Activated CD8-positive, alpha-beta T cell treated with anti-CD3 and anti-CD28 coated beads, Interleukin-2, amount 10 ng/mL, durations not matched to agents 7 days and 5 days (primary cell): ENCODE results near the gene IRF2BP1. TPM values are rescaled to one million over a fixed set of nuclear protein-coding genes. Genes with fewer than 3 reads are reported as not detected.

ENCODE experiments used
- ATAC-seq: fragments of 150-1000 bp; cut with Tn5 transposase; one replicate; pipeline ENCODE4 v1.10.0; 2021; ENCODE audit warnings: moderate library complexity
- CTCF ChIA-PET: fragments of 350-600 bp; sonication (Branson Sonifier 250); formaldehyde crosslinking; loops from one replicate; lab custom pipeline; 2021; ENCODE audit warnings: antibody characterized with exemption; lab: Charles Lee
- POLR2A ChIA-PET: fragments of 350-600 bp; sonication (Branson Sonifier 250); formaldehyde crosslinking; loops from one replicate; lab custom pipeline; 2021; ENCODE audit warnings: antibody characterized with exemption; lab: Charles Lee
- DNase-seq: peaks from one replicate; pipeline ENCODE4 v3.0.0-alpha.2; 2020
- H3K27ac Mint-ChIP-seq: one replicate; pipeline ENCODE4 v1.8.0; 2021; ENCODE audit warnings: mild to moderate bottlenecking, mixed read lengths
- H3K27me3 Mint-ChIP-seq: one replicate; pipeline ENCODE4 v1.8.0; 2021; ENCODE audit warnings: low read depth, mixed read lengths
- H3K36me3 Mint-ChIP-seq: one replicate; pipeline ENCODE4 v1.8.0; 2021; ENCODE audit warnings: low read depth, mixed read lengths
- H3K4me1 Mint-ChIP-seq: one replicate; pipeline ENCODE4 v1.8.0; 2021; ENCODE audit warnings: low read depth, mixed read lengths
- H3K4me3 Mint-ChIP-seq: one replicate; pipeline ENCODE4 v1.8.0; 2021; ENCODE audit warnings: mild to moderate bottlenecking, mixed read lengths
- H3K9me3 Mint-ChIP-seq: one replicate; pipeline ENCODE4 v1.8.0; 2022; ENCODE audit warnings: mixed read lengths; ENCODE audit not compliant: insufficient read depth
- total RNA-seq, 2 experiments: library from RNA; stranded (reverse); gene quantifications; one replicate each; pipeline ENCODE4 v1.2.3, GENCODE V29; 2021

Gene IRF2BP1
- total RNA-seq, 2 experiments from 2014 or later = 18.0 to 19.1 TPM

DNA sequence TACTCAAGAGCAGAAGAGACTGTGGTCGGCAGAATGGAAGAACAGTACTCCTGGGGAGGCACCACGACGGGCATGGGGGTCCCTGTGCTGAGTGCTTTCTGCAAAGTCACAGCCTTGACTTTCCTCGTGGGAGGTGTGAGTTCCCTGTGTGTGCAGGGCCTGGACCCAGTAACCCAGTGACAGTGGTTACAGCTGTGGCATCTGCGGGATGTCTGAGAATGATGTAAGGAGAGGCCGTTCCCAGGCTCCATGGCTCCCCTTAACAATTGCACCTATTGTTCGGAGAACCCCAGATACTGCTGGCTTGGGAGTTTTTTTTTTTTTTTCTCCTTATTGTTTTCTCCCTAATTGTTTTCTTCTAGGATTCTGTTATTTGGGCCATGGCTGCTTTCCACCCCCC, 33.7 kb upstream of the IRF2BP1 start:
- ATAC-seq (peak; percentile 14), DNase-seq (no peak)
- Mint-ChIP-seq H3K4me3 (no peak overlapping the region), H3K27me3 (peaks cover 9% of the 10 kb centered on the region), H3K27ac (no peak overlapping the region), H3K4me1 (peaks cover 47% of the 10 kb centered on the region), H3K9me3 (peaks cover 3% of the 10 kb centered on the region), H3K36me3 (no peaks in the 10 kb centered on the region)
- POLR2A ChIA-PET = no interaction called here
- CTCF ChIA-PET = interaction anchor here (0.7 kb wide), 2 partner anchors 8 to 36 kb away, joined by 3 to 4 read pairs; no protein-coding TSS in a partner anchor

DNA sequence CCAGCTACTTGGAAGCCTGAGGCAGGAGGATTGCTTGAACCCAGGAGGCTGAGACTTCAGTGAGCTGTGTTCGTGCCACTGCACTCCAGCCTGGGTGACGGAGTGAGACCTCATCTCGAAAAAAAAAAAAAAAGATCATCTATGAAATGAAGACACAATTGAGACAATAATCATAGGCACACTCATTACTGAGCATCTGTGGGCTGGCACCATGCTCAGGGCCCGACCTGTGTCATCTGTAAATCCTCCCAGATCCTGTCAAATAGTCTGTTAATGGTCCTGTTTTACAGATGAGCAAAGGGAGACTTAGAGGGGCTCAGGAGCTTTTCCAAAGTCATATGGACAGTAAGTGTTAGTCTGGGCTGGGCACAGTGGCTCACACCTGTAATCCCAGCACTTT, 32.8 kb upstream of the IRF2BP1 start:
- no peak for DNase-seq
- ChIA-PET POLR2A (interaction anchor here (1.3 kb wide), 1 partner anchor 17 kb away, joined by 5 read pairs; the partner anchor contains the start of gene MYPOP), CTCF (interaction anchor here (0.7 kb wide), 2 partner anchors 9 to 35 kb away, joined by 3 to 4 read pairs; no protein-coding TSS in a partner anchor)
- Mint-ChIP-seq H3K9me3 (peaks cover 3% of the 10 kb centered on the region), H3K4me3 (no peak overlapping the region), H3K27ac (peak overlapping the region; percentile 25), H3K27me3 (peaks cover 9% of the 10 kb centered on the region), H3K4me1 (peaks cover 48% of the 10 kb centered on the region), H3K36me3 (no peaks in the 10 kb centered on the region)
- no peak for ATAC-seq

DNA sequence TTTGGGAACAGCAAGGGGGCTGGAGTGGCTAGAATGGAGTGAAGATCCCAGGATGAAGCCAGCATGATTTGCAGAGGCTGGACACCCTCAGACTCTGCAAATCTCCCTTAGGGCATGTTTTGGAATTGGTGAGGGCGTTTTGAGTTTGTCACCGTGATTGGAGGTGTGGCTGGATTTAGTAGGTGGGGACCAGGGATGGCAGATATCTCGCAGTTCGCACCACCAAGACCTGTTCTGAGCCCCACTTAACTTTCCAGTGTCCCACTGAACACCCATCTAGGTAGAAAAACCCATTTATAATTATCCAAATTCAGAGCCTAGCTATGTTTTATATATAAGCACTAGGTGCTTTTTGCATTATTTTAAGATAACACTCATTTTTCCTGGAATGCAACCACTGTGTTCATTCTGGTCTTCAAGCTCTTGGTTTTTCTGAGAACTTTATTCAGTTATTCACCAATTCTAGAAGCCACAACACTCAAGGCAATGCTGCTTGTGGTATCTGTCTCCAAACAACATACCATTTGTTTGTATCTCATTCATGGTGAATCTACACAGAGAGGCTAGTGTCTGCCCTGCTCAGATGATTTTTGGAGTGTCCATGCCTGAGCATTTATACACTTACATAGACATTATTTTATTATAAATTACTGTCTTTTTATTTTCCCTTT, 31.6 kb upstream of the IRF2BP1 start:
- Mint-ChIP-seq H3K9me3 (peaks cover 3% of the 10 kb centered on the region), H3K4me3 (peak overlapping the region; percentile 43), H3K27me3 (peaks cover 18% of the 10 kb centered on the region), H3K36me3 (no peaks in the 10 kb centered on the region), H3K27ac (peak overlapping the region; percentile 84), H3K4me1 (peaks cover 49% of the 10 kb centered on the region)
- ChIA-PET POLR2A (interaction anchor here (0.7 to 1.3 kb wide), 2 partner anchors 14 to 16 kb away, joined by 3 to 5 read pairs; partner anchors contain the start of gene MYPOP), CTCF (interaction anchor here (0.6 to 1.0 kb wide), 2 partner anchors 14 to 111 kb away, joined by 3 to 8 read pairs; partner anchors contain the start of gene MYPOP)
- ATAC-seq (peak; percentile 85), DNase-seq (peak; percentile 69)

DNA sequence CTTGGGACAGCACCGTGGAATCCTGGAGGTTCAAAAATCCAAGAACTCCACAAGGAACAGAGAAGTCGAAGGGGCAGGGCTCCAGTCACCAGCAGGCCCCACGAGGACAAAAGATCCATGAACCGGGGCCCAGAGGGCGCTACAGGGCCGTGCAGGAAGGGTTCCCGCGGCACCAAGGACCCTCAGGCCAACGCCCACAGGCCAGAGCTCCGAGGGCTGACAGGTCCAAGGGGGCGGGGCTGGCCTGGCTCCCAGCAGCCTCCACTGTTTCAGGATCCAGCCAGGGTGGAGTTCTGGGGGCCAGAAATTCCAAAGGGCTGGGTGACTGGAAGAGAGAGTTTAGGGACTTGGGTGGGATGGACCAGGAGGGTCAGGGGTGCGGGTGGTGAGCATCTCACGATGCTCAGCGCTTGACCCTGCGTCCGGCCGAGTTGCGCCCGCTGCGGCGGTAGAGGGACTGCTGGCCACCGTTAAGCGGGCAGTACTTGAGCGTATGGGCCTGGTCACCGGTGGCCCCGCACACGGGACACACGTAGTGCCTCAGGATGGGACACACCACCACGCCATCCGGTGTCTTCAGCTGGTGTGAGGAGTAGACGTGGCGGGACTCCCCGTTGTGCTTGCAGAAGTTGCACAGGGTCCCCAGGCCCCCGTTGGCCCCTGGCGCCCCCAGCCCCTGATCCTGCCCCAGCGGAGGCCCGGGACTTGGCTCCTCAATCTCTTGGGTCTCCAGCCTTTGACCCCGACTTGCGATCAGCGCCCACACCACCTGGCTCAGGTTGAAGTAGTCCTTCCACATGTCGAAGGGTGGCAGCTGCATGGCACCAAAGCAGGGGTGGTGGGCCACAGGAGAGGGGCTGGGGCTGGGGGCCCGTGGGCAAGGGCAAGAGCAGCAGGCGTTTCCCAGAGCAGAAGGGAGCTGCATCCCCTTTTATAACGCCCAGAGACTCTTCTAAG, 28.2 kb upstream of the IRF2BP1 start, which contains the start of gene NANOS2:
NANOS2 (minus strand) TSS at position 905 of the 957 bp plus-strand sequence; CDS start at position 820, 85 bp downstream.
- peak; percentile 51 for DNase-seq
- POLR2A ChIA-PET = no interaction called here
- H3K4me3 Mint-ChIP-seq = no peak within 1 kb of the TSS

GRCh38 chr19:45911291-45911690, 25.4 kb upstream of the IRF2BP1 start:
- H3K27me3 Mint-ChIP-seq = peaks cover 28% of the 10 kb centered on the region
- H3K27ac Mint-ChIP-seq = no peak overlapping the region
- DNase-seq (no peak), ATAC-seq (no peak)
- peaks cover 1% of the 10 kb centered on the region for H3K9me3 Mint-ChIP-seq
- ChIA-PET CTCF (no interaction called here), POLR2A (interaction anchor here (0.9 kb wide), 1 partner anchor 9 kb away, joined by 3 read pairs; the partner anchor contains the start of gene MYPOP)
- no peak overlapping the region for H3K4me3 Mint-ChIP-seq
- peaks cover 8% of the 10 kb centered on the region for H3K4me1 Mint-ChIP-seq
- H3K36me3 Mint-ChIP-seq = no peaks in the 10 kb centered on the region

More for the DNA sequence above, 28.2 kb upstream of the IRF2BP1 start, which contains the start of gene NANOS2:
- H3K27ac Mint-ChIP-seq = no peak within 1 kb of the TSS
- H3K4me1 Mint-ChIP-seq = peaks cover 28% of the 10 kb centered on the region
- H3K36me3 Mint-ChIP-seq = no peaks in the 10 kb centered on the region
- H3K27me3 Mint-ChIP-seq = peaks cover 29% of the 10 kb centered on the region
- CTCF ChIA-PET = interaction anchor here (1.5 kb wide), 1 partner anchor 11 kb away, joined by 5 read pairs; no protein-coding TSS in a partner anchor
- ATAC-seq = no peak
- peaks cover 3% of the 10 kb centered on the region for H3K9me3 Mint-ChIP-seq

DNA sequence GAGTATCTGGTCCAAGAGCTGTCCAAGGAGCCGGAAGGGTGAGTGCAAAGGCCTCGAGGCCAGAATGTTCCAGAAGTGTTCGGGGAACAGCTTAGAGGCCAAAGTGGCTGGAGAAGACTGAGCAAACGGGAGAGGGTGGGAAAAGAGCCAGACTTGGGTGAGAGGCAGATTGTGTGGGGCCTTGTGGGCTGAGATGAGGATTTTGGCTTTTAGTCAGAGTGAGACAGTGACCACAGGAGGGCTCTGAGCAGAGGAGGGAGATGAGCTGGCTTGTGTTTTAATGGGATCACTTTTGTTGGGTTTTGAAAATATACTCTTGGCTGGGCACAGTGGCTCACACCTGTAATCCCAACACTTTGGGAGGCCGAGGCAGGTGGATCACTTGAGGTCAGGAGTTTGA, 23.0 kb upstream of the IRF2BP1 start:
- H3K36me3 Mint-ChIP-seq = no peaks in the 10 kb centered on the region
- peaks cover 25% of the 10 kb centered on the region for H3K27me3 Mint-ChIP-seq
- no peak overlapping the region for H3K27ac Mint-ChIP-seq
- POLR2A ChIA-PET = no interaction called here
- no peak overlapping the region for H3K4me3 Mint-ChIP-seq
- H3K4me1 Mint-ChIP-seq = peaks cover 7% of the 10 kb centered on the region
- H3K9me3 Mint-ChIP-seq = no peaks in the 10 kb centered on the region
- CTCF ChIA-PET = no interaction called here
- no peak for ATAC-seq
- DNase-seq = no peak

- CTCF ChIA-PET = no interaction called here
Observed at GRCh38 chr19:45906221-45906620, 20.3 kb upstream of the IRF2BP1 start.

DNA sequence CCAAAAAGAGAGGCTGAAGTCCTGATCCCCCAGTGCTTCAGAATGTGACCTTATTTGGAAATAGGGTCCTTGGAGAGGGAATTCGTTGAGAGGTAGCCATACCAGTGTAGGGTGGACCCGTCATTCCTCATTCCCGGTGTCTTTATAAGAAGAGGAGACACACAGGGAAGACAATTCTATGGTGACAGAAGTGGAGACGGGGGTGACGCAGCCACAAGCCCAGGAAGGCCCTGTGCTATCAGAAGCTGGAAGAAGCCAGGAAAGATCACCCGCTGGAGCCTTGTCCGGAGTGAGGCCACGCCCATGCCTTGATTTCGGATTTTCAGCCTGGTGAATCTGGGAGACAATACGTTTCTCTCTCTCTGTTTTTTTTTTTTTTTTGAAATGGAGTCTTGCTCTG, 19.1 kb upstream of the IRF2BP1 start:
- H3K36me3 Mint-ChIP-seq = peaks cover 11% of the 10 kb centered on the region
- ATAC-seq (no peak), DNase-seq (no peak)
- H3K4me1 Mint-ChIP-seq = peaks cover 28% of the 10 kb centered on the region
- H3K27ac Mint-ChIP-seq = no peak overlapping the region
- CTCF ChIA-PET = no interaction called here
- H3K4me3 Mint-ChIP-seq = no peak overlapping the region
- no peaks in the 10 kb centered on the region for H3K9me3 Mint-ChIP-seq
- peaks cover 11% of the 10 kb centered on the region for H3K27me3 Mint-ChIP-seq
- POLR2A ChIA-PET = interaction anchor here (0.6 kb wide), 1 partner anchor 19 kb away, joined by 5 read pairs; the partner anchor contains the start of gene IRF2BP1

More at GRCh38 chr19:45906221-45906620, 20.3 kb upstream of the IRF2BP1 start:
- no peak for ATAC-seq
- H3K4me1 Mint-ChIP-seq = peaks cover 18% of the 10 kb centered on the region
- H3K27ac Mint-ChIP-seq = no peak overlapping the region
- no peaks in the 10 kb centered on the region for H3K9me3 Mint-ChIP-seq
- H3K27me3 Mint-ChIP-seq = peaks cover 16% of the 10 kb centered on the region
- POLR2A ChIA-PET = interaction anchor here (0.7 to 1.3 kb wide), 2 partner anchors 22 to 78 kb away, joined by 3 to 4 read pairs; no protein-coding TSS in a partner anchor
- H3K36me3 Mint-ChIP-seq = peaks cover 2% of the 10 kb centered on the region
- H3K4me3 Mint-ChIP-seq = no peak overlapping the region
- no peak for DNase-seq

GRCh38 chr19:45902651-45903625, 17.0 kb upstream of the IRF2BP1 start:
- Mint-ChIP-seq H3K27ac (peak overlapping the region; percentile 77), H3K4me1 (peaks cover 28% of the 10 kb centered on the region), H3K4me3 (peak overlapping the region; percentile 92), H3K9me3 (no peaks in the 10 kb centered on the region), H3K27me3 (peaks cover 8% of the 10 kb centered on the region), H3K36me3 (peaks cover 24% of the 10 kb centered on the region)
- peak; percentile 89 for ATAC-seq
- POLR2A ChIA-PET = interaction anchor here (0.6 to 2.0 kb wide), 7 partner anchors 8 to 51 kb away, joined by 3 to 12 read pairs (median 3); partner anchors contain the start of genes FOXA3, IRF2BP1 and SYMPK
- peak; percentile 99 for DNase-seq
- CTCF ChIA-PET = interaction anchor here (0.7 to 4.2 kb wide), 16 partner anchors 11 to 424 kb away, joined by 3 to 26 read pairs (median 5); partner anchors contain the start of genes CCDC61, FOXA3, IRF2BP1 and NANOS2
